HFF-Myc (cell line): ENCODE results near the gene CACNB1.

ENCODE experiments used
- DNase-seq: peaks from one replicate; pipeline ENCODE4 v3.0.0-alpha.2; 2011; ENCODE audit warnings: low read depth; ENCODE audit errors: extremely low read depth
- H3K4me3 ChIP-seq: replicated peaks from 2 replicates; pipeline ENCODE4 v1.5.1; 2011; ENCODE audit warnings: low read depth, mild to moderate bottlenecking, control low read depth, low read length
- TF ChIP-seq, protein P1 (sequence below): IDR thresholded peaks from 2 replicates; pipeline ENCODE4 v1.5.1; 2012; ENCODE audit warnings: mild to moderate bottlenecking, low read depth, low read length, control low read depth; ENCODE audit errors: missing control alignments

The CACNB1 gene

DNA sequence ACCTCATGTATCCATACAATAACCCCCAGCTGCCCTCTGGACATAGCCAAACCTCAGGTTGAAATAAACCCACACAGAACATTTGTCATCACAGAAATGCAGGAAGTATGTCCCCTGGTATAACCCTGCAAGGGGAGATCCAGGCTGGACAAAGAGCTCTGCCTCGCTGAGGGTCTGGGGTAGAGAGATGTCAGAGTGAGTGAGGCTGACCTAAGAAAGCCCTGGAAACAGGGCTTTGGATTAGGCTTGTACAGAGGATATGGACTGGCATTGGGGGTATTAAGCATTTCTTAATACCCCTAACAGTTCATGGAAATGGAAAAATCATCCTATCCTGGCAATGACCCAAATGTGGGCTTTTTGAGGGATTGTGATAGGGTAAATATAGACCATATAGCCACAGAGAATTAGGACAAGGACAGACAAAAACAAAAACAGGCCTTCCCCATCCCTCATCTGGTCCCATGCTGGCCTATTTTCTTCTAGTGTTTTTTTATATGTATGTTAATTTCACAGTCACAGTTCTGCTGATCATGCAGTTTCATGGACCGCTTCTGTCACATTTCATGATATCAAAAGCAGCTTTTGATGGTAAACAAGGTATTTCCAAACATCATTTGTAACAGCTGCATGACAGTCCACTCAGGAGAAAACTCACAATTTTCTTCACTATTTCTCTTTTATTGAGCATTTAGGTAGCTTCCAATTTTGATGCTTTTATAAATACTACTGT, 72.2 kb downstream of the CACNB1 start:
- TF ChIP-seq, protein P1, sequence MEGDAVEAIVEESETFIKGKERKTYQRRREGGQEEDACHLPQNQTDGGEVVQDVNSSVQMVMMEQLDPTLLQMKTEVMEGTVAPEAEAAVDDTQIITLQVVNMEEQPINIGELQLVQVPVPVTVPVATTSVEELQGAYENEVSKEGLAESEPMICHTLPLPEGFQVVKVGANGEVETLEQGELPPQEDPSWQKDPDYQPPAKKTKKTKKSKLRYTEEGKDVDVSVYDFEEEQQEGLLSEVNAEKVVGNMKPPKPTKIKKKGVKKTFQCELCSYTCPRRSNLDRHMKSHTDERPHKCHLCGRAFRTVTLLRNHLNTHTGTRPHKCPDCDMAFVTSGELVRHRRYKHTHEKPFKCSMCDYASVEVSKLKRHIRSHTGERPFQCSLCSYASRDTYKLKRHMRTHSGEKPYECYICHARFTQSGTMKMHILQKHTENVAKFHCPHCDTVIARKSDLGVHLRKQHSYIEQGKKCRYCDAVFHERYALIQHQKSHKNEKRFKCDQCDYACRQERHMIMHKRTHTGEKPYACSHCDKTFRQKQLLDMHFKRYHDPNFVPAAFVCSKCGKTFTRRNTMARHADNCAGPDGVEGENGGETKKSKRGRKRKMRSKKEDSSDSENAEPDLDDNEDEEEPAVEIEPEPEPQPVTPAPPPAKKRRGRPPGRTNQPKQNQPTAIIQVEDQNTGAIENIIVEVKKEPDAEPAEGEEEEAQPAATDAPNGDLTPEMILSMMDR, result no peak
- no peak for DNase-seq
- H3K4me3 ChIP-seq, result no peak overlapping the region

DNA sequence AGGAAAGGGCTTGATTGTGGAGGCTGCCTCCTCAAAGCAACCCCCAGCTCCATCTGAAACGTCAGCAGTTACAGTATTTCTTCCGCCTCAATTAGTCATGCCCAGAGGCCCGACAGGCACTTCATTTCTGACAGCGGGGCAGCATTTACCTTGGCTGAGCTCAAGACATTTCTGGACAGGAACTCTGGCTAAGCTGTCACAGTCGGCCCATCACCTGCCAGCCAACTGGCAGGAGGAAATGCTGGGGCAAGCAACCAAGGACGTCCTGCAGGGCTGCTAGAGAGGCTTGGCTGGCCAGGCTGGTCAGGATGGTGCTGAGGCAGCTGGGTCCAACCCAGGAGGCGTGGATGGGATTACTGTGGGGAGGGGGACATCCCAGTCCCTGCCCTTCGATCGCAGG, 73.8 kb downstream of the CACNB1 start:
- DNase-seq, result no peak
- no peak overlapping the region for H3K4me3 ChIP-seq
- TF ChIP-seq, protein P1, result no peak
